Choroid plexus epithelial cell (primary cell): ENCODE data around the gene NPL.

Source experiments
- DNase-seq: peaks from one replicate; pipeline ENCODE4 v3.0.0-alpha.2; 2010; ENCODE audit warnings: low read depth
- H3K4me3 ChIP-seq: 2 replicates; pipeline ENCODE4 v1.5.1; 2011; ENCODE audit warnings: low read depth, mild to moderate bottlenecking, control low read depth, low read length, moderate library complexity
- TF ChIP-seq, protein P1 (sequence below): conservative IDR thresholded peaks from 2 replicates; pipeline ENCODE4 v1.5.1; 2011; ENCODE audit warnings: low read depth, mild to moderate bottlenecking, control low read depth, inconsistent platforms, low read length, moderate library complexity

Gene NPL

DNA sequence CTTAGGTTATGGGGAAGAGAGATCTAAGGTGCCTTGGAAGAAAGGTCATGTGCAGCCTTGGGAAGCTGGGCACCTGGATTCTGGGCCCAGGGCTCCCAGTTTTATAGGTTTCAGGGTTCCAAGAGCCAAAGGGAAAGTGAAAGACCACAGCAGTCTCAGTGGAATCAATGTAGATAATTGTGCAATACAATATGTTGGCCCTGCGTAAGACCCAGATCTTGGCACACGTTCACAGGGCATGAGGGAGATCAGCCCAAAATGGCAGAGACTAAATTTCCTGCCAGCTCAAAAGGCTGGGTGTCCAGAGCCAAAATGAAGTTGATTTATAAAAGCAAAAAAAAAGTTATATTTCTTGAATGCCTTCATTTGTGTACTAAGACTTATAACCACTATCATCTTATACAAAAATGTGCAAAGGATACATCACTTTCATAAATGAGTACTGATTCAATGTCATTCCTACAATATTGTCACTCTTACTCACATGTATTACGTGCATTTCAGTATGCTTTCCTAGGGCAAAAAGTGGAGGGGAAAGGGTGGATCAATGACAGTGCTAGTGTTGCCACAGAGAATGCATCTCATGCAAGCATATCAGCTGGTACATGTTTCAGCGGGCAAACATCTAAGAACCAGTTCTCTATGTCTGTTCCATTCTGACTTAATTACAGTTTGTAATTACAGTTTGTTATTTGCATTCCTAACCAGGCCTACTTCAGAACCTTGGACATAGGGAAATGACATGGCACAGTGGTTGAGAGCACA lies 22.5 kb upstream of the NPL start:
- no peak overlapping the region for H3K4me3 ChIP-seq
- TF ChIP-seq, protein P1, sequence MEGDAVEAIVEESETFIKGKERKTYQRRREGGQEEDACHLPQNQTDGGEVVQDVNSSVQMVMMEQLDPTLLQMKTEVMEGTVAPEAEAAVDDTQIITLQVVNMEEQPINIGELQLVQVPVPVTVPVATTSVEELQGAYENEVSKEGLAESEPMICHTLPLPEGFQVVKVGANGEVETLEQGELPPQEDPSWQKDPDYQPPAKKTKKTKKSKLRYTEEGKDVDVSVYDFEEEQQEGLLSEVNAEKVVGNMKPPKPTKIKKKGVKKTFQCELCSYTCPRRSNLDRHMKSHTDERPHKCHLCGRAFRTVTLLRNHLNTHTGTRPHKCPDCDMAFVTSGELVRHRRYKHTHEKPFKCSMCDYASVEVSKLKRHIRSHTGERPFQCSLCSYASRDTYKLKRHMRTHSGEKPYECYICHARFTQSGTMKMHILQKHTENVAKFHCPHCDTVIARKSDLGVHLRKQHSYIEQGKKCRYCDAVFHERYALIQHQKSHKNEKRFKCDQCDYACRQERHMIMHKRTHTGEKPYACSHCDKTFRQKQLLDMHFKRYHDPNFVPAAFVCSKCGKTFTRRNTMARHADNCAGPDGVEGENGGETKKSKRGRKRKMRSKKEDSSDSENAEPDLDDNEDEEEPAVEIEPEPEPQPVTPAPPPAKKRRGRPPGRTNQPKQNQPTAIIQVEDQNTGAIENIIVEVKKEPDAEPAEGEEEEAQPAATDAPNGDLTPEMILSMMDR = no peak
- DNase-seq = no peak

DNA sequence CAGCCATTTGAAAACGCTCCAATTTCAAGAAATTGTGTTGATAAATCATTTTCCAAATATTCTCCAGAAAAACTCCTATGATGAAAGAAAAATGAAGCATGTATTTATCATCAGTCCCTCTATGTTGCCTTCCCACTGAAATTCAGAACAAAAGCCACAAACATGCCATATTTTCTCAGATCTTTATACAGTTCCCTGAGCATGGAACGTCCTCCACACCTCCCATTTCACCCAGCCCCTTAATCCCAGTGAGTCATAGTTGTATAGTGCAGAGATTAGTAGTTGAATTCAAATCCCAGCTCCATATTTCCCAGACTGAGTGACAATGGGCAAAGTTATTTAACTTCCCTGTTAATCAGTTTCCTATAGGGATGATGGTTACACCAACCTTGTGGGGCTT lies 20.6 kb upstream of the NPL start:
- TF ChIP-seq, protein P1 = no peak
- no peak overlapping the region for H3K4me3 ChIP-seq
- DNase-seq = peak; percentile 18

DNA sequence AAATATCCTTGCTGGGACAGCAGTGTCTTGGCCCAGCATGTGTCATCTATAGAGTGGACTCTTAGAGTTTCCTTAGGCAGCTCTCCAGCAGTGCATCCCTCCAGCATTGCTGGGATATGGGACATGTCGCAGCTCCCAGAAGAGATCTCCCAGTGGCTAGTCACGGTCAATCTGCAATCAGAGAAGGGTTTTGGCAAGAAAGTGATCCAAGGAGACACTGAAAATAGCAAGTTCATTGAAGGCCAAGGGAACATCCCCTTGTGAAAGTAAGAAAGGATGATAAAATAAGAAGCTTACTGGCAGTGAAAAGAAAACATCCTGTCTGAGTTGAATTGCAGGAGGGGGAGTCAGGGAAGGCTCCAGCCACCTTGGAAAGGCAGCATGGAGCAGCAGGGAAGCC lies 19.3 kb upstream of the NPL start:
- no peak overlapping the region for H3K4me3 ChIP-seq
- TF ChIP-seq, protein P1 = no peak
- DNase-seq = no peak

DNA sequence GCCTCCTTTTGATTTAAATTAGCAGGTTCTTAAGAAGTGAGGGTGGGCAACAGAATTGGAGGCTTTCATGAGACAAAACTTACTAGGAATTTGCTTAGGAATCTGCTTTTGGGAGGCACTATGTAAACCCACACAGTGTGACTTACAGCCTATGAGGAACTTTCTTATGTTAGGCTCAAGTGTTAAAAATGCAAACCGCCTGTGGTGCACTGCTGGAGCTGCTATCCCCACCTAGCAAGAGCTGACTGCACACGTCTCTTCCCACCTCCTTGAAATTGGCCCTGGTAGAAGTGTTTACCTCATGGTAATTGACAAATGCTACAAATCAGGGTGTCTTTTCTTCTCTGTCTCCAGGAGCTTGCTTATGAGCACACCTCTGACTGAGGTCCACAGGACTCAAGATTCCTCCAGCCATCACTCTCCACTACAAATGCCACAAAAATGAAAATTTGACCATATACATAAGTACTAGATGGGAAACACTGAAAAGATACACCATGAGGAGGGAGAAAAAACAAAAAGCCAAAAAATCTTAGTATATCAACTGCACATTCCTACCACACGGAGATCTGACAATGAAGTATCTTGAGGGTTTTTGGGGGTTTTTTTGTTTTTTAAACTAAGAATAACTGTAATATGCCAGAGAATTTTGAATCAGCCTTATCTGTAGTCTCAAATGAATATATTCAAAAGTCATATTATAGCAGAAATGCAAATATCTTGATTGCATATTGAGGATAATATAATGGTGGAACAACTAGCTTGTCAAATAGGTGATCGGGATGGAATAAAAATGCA lies 18.2 kb upstream of the NPL start:
- TF ChIP-seq, protein P1 = peak; percentile 40
- no peak overlapping the region for H3K4me3 ChIP-seq
- DNase-seq = no peak

DNA sequence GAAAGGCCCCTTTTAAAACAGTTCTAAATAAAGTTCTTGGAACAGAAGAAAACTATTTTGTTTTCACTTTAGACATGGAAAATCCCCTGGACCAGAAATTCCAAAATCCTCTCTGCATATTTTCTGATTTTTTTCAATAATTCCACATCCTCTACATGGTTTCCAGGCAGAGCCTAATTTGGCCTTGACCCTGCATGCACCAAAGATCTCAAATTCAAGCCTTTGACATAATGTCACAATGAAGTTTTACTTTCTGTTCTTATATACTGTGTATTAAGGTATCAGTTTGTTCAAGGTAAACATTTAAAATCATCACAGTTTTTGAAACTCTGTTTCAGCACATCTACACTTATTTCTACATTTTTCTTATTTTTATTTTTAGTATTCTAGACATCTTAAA lies 12.2 kb upstream of the NPL start:
- TF ChIP-seq, protein P1 = no peak

DNA sequence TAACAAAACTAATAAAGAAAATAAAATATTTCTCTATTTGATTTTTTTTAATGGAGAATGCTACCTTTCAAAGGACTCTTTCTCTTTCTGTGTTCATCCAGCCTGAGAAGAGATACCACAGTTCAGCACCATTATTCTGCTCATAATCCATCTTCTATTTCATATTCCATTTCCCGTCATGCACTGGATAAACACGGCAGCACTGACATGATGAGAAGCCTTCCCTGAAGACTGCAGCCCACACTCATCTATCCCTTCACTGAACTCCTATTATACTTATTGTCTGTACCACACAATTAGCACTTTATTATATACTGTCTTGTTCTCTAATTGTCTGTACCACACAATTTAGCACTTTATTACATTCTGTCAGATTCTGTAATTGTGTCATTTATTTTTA lies 10.7 kb upstream of the NPL start:
- no peak for DNase-seq
- TF ChIP-seq, protein P1 = no peak
- H3K4me3 ChIP-seq = no peak overlapping the region

More for the DNA sequence above, 12.2 kb upstream of the NPL start:
- H3K4me3 ChIP-seq = no peak overlapping the region
- no peak for DNase-seq
